NCI-H1694 treated with DMSO at 0.1 percent for 48 hours (cell line): Measurements from ENCODE around the gene MVD.

ENCODE experiments used
- DNase-seq: peaks from one replicate; lab custom pipeline; 2025; lab: John Stamatoyannopoulos, UW

MVD gene

GRCh38 chr16:88697116-88697830, 34.4 kb upstream of the MVD start:
- DNase-seq, result no peak

- DNase-seq, result no peak
These were observed 33.5 kb upstream of the MVD start for GRCh38 chr16:88696441-88696840.

GRCh38 chr16:88695753-88696152, 32.9 kb upstream of the MVD start:
- DNase-seq, result no peak

GRCh38 chr16:88695218-88695617, 32.3 kb upstream of the MVD start:
- no peak for DNase-seq

- no peak for DNase-seq
These were observed 31.6 kb upstream of the MVD start for GRCh38 chr16:88694221-88695087.

GRCh38 chr16:88693420-88694177, 30.7 kb upstream of the MVD start:
- no peak for DNase-seq

- no peak for DNase-seq
These were observed 30.0 kb upstream of the MVD start for GRCh38 chr16:88692861-88693260.

- no peak for DNase-seq
These were observed 29.2 kb upstream of the MVD start for GRCh38 chr16:88691924-88692560.

GRCh38 chr16:88691129-88691813, 28.4 kb upstream of the MVD start:
- no peak for DNase-seq

GRCh38 chr16:88690341-88691128, 27.6 kb upstream of the MVD start:
- no peak for DNase-seq

- no peak for DNase-seq
These were observed 25.3 kb upstream of the MVD start for GRCh38 chr16:88688013-88688778.

GRCh38 chr16:88687676-88688012, 24.8 kb upstream of the MVD start:
- DNase-seq, result no peak

GRCh38 chr16:88687254-88687576, 24.3 kb upstream of the MVD start:
- DNase-seq, result no peak

- DNase-seq, result no peak
These were observed 23.8 kb upstream of the MVD start, which contains the start of gene SNAI3 for GRCh38 chr16:88686439-88687253. TSS of gene SNAI3 (minus strand) at chr16:88686507. CDS start at chr16:88686406, 101 bp downstream.

- no peak for DNase-seq
These were observed 23.2 kb upstream of the MVD start for GRCh38 chr16:88686062-88686438.

GRCh38 chr16:88685156-88686061, 22.5 kb upstream of the MVD start:
- DNase-seq, result no peak

- DNase-seq, result no peak
These were observed 21.8 kb upstream of the MVD start for GRCh38 chr16:88684569-88685155.
